GM19455 (cell line): Measurements from ENCODE around the gene HRH3.

ENCODE experiments used
- ATAC-seq: cut with Tn5 transposase; IDR thresholded peaks from one replicate; pipeline ENCODE4 v1.9.1; 2021; ENCODE audit not compliant: unreplicated experiment

HRH3 gene

DNA sequence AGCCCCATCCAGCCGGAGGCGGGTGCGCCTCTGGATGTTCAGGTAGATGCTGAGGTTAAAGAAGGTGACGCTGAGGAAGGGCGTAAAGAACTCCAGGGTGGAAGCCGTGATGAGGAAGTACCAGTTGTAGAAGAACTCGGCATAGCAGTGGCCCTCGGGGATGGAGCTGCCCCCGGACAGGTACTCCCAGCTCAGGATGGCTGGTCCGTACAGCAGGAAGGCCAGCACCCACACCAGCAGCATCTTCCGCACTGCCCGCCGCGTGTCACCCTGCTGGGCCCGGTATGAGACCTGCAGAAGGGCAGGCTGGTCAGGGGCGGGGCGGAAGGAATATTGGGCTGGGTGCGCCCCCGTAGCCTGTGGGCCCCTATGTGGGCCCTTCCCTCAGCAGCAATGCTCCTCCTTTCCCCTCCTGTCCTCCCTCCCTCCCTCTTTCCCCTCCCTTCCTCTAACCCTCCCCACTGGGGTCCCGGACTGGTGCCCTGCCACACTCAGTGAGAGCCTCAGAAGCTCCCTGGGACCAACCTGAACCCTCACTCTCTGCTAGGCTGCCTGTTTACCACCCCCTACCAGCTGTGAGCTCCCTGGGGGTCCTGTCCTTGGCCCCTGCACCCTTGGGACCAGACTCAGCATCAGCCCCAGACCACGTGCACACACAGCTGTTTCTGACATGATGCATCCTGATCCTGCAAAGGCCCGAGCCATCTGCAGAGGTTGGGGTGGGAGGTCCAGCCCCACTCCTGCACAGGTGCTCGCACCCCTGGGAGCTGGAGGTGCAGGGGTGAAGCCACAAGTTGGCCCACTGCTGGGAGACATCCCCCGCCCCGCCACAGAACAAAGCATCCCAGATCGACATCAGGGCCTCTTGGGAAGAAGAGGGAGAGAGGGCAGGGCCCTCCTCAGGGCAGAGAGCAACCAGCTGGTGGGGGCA is 3.2 kb downstream of the HRH3 start:
- ATAC-seq: no peak

DNA sequence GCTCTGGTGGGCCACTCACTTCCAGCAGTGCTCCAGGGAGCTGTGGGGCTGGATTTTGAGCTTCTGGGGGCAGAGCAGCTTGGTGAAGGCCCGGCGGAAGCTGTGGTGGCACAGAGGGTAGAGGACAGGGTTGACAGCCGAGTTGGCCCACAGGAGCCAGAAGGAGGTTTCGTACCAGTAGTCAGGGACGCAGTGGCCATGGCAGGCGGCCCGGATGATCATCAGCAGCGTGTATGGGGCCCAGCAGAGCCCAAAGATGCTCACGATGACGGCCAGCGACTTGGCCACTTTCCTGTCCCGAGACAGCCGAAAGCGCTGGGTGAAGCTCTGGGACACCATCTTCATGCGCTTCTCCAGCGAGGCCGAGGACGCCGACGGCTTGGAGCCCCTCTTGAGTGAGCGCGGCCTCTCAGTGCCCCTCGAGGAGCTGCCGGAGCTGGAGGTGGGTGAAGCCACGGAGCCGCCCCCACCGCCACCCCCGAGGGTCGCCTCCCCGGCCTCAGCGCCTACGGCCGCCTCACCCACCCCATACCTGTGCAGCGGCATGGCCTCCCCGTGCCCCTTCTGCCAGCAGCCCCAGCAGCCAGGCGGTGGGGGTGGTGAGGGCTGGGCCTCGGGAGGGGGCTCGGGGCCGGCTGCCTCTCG is 4.0 kb downstream of the HRH3 start:
- ATAC-seq: no peak

DNA sequence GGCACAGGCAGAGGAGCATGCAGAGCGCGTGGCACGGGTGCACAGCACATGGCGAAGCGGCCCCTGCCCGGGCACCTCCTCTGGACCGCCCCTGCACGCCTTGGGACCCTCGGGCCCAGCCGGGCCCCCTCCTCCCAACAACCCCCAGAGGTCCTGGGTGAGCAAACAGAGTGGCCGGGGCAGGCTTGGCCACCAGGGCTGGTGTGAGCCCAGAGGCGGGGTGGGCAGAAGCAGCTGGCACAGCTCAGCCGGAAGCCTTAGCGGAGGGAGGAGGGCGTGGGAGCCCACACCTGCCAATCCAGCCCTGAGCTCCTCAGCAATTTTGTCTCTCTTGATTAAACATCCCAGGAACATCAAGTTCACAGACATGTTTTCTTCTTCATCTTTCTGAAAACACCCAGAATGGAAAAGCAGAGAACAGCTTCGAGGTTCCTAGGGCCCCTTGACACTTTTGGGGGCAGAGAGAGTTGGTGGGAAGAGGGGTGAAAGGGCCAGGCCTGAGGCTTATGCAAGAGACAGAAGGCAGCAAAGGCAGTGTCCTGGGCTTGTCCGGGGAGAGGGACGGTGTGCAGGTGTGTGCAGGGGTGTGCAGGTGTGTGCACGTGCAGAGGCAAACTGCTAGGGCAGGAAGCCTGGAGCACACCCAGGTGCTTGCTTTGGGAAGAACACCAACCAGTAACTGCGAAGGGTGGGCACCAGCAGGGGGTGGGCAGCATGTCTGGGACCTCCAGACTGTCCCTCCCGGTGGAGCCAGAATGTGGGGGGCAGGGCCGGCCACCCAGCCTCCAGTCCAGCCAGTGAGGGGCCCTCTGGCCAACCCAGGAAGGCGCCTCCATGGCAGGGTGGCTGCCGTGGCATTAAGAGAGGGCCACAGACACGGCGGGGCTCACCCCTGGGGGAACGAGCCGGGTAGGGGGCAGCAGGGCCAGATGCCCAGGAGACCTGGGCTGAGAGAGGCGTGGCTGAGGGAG is 4.8 kb downstream of the HRH3 start:
- no peak for ATAC-seq

DNA sequence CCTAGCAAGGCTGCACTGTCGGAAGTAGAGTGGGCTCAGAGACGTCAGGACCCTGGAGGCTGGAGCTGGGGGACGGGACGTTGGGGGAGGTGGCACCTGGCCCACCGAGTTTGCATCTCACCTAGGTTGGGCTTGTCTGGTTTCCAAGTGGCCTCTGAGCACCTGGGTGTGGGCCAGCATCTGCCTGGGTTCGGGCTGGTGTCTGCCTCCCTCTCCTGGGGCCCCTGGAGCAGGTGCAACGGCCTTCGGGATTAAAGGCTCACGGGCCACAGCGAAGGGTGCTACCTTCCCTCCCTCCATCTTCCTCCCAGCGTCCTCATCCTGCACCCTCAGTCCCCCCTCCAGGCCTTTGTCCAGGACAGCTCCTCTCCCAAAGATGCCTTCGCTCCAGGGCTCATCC is 6.0 kb downstream of the HRH3 start:
- no peak for ATAC-seq

DNA sequence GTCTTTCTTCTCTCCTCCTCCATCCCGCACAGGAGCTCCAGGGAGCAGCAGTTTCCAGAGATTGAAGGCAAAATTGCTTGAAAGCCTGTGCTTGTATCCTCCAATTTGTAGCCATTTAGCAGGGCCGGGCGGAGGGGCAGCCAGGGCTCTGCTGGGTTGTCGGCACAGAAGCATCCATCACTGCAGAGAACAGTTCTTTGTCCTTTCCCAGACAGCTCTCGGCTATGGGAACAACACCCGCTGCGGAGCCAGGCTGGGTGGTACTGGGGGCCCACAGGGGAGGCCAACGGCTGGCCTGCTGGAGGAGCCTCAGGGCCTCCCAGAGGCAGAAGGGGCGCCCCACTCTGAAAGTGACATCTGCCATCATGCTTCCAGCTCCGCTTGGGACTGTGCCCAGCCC is 7.8 kb downstream of the HRH3 start:
- no peak for ATAC-seq

DNA sequence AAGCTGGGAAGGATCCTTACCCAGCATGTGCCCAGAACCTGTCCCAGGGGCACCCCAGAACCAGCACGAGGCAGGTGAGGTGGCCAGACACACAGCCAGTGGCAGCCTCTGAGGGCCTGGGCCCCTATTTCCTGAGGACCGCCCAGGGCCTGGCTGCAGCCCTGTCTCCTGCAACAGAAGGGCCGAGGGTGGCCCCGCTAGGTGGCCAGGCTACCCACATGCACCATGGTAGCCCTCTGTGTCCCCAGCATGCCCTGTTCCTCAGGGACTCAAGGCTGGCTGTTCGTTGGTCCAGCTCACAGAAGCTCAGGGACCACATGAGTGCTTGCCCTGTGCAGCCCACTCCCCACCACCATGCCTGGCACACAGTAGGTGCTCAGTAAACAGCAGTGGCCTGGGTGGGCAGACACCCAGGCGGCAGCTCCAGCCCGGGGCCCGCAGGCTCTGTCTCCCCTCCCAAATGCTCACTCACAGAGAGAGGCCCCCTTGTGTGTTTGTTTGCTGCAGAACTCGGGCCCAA is 8.2 kb downstream of the HRH3 start:
- ATAC-seq: no peak

DNA sequence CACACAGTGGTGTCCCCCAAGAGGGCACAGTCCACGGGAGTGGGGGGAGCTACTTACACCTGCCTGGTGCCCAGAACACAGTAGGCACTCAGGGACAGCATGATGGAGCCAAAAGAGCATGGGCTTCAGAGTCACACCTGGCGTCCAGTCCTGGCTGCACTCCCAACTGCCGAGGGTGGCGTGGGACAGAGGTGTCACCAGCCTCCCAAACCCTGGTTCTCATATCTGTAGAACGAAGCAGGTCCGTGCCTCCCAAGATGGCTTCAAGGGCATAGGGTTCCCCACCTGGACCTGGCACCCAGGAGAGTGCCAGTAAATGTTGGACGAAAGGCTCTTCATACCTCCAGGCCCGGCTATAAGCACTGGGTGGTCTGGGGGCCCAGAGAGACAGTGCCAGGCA is 8.9 kb downstream of the HRH3 start:
- ATAC-seq: no peak

DNA sequence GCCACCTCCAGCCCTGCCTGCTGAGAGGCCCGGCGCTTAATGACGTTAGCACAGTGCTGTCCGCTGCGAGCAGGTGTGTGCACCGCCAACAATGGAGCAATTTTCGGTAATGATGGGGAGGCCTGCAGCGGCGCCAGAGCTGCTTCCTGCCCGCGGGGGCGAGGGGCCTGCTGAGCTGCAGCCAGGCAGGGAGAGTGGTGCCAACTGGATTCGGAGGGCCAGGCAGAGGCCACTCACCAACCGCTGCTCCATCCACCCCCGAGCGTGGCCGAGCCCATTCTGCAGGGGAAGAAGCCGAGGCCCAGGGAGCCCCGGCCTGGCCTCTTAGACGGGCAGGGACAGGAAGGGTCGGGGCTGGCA is 9.6 kb downstream of the HRH3 start:
- ATAC-seq: no peak

DNA sequence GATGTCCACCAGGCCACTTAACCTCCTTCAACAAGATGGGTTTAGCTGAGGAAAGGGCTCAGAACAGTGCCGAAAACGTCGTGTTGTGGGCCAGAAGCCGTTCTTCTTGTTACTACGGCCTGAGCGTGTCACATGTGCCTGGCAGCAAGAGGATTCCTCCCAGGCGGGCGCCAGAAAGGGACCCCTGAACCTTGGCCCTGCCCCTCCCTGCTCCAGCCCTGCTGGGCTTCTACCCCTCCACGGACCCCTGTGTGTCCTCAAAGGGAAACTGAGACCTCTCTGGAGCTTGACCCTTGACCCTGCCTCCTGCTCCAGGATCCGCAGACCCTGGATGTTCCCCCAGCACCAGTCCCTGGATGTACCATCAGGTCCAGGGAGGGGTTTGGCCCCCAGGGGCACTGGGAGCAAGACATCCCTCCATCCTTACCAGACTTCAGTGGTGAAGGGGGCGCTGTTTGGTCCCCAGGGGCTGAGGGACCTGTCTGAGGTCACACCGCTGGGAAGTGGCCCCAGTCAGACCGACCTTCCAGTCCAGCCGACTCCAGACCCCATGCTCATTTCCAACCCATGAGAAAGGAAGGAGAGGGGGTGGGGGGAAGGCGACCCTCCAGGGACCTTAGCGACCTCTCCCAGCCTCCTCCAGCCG is 10.1 kb downstream of the HRH3 start:
- ATAC-seq: no peak

DNA sequence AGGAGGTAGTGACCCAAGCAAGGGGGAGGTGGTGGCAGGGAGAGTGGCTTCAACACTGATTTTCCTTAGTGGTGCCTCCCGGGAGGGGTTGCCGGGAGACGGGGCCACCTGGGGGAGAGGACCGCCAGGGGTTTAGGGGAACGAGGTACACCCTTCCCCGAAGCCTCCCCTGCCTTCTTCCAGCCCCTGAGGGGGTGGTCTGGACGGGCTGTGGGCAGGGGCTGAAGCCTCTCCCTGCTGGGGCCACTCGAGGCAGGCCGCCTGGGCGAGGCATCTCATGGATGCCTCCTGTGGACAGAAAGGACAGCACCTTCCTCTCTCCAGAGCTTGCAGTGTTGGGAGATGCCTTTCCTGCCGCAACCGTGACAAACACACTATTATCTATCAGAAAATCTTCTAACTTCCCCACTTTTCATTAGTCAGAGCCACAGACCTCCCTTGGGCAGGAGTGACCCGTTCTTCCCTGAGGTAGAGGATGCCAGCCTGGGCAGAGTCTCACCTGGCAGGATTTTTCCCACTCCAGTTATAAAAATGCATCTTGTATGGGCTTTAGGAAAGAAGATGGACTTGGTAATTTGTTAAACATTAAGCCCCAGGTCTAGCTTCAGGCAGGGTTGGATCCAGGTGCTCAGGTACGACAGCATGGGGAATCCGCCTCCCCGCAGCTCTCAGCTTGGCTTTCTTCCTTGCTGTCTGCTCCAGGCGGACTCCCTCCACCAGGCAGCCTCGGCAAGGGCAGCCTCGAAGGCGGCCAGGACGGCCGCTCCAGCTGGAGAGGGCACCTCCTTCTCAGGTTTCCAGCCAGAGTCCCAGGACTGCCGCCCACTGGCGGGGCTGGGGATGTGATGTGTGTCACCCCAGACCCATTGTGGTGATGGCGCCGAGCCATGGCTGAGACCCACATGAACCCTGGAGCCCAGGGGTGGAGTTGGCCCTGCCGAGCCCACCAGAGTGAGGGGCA is 11.0 kb downstream of the HRH3 start:
- no peak for ATAC-seq

DNA sequence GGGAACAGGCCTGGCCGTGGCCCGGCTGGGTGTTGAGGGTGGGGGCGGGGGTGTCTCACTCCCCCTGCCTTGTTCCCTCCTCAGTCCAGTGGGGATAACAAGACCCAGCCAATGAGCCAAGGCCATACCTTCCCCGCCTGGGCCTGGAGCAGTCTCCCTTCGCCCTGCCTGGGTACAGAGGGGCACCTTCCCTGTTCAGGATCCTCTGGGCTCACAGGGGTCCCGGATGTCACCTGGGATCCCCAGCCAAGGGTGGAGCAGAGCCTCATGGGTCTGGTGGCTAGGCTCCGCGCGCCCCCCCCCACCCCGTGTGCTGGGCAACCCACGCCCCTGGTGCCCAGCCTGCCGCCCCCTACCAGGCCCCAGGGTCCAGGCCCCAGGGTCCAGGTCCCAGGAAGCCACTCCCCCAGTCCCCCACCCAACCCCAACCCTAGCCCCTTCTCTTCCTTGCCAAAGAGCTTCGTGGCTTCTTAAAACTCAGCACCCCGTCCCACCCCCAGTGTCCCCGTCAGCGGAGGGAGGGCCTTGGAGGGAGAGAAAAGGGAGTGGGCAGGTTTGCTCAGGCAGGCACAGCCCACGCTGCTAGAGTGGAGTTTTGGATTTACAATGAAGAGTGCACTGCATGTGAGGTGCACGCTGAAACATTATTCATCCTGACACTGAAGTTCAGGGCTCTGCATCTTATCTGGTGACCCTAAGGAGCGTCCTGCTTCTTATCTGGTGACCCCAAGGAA is 11.8 kb downstream of the HRH3 start:
- no peak for ATAC-seq

DNA sequence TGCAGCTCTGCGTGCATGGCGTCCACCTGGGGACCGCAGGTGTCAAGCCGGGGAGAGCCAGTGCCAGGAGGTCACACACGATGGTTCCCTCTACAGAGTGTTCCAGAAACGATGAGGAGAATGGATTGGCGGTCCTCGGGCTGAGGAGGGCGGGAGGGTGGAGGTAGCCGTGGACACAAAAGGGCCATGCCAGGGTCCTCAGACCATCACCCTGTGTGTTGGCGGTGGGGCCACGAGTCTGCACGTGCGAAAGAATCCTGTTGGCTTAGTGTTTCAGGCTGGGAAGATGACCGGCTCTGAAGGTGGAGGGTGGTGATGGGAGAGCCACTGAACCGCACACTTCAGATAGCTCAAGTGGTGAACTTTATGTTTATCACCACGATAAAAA is 13.7 kb downstream of the HRH3 start:
- no peak for ATAC-seq

DNA sequence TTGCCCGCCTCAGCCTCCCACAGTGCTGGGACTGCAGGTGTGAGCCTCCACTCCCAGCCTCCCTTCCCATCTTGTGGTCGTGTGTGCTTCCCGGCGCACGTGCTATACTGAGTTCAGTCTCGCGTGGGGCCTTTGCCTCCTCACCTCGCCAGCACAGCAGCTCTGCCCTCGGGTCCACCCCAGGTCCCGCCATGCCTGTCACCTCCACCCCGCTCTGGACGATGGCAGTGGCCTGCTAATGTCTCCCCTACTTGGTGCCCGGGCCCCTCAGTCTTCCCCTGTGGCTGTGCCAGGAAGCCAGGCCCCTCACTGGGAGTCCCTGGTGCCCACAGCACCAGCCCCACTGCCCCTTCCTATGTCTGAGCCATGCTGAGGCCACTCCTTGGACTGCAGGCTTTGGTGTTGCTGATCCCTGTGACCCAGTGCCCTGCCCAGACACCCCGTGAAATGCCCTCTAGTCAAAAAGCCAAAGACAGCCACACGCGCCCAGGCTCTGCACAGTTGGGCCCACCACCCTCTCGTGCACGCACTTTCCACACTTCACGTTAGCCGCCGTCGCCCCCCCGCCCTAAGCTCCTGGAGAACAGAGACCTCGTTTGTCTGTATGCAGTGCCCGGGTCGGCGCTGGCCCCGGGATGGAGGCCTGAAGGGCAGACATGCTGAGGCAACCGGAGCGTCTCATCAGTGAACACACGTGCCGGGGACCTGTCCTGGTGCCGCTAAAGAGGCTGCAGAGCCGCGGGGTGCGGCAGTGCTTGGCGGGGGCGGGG is 14.3 kb downstream of the HRH3 start:
- ATAC-seq: no peak

DNA sequence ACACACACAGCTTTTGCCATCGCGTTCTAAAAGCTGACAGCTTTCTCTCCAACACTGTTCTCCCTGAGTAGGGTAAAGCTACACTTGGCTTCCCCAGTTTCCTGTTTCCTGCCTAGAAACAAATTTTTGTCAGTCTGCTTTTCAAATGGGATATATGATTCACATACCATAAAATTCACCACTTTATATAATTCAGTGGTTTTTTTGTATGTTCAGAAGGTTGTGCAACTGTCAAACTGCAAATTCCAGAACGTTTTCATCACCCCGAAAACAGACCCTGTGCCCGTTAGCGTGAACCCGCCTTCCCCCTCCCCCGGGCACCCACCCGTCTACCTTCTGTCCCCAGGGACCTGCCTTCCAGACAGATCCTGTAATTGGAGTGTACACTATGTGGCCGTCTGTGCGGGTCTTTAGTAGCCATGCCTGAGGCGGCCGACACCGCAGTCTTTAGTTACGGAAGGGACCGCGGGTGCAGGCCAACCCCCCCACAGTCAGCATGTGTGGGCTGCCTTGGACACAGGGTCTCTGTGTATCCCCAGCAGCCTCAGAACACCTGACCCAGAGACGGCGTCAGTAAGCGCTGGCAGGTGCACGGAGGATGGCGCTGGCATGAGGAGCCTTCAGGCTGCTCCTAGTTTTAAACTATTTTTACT is 16.6 kb downstream of the HRH3 start:
- no peak for ATAC-seq

DNA sequence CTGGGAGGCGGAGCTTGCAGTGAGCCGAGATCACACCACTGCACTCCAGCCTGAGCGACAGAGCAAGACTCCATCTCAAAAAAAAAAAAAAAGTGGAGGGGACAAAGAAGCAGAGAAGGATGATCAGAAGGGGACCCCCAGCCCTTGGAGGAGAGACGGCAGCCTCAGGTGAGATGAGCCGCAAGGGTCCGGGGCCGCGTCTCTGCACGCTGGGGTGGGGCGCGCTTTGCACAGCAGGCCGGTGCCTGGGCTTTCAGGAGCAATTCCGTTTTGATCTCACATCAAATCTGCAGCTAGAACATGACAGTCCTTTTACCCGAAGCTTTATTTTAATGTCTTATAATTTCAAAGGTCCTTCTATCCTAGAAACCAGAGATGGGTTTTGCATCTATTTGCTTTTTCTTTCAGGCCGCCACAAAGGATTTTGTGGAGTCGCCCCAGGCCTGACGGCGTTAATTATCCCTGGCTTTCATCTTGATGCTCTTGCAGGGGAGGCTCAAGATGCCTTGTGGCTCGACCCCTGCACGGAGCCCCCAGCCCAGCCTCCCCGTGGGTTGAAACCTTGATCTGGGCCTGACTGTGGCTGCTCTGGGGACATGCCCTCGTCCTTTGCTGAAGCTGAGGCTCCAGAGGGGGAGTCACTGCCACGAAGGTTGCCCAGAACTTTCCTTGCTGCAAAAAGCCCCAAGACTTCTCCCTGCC is 17.3 kb downstream of the HRH3 start:
- no peak for ATAC-seq

DNA sequence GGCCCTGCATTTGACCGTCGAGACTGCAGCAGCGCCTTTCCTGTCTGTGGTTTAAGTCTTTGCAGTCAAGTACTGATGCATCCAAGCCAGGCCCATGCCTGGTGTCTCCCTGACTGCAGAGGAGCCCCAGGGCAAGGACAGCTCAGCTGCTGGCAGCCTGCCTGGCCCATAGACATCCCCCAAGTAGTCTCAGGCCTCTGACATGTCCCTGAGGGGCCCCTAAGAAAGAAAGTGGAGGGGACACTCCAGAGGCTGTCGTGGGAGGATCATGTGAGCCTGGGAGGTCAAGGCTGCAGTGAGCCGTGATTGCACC is 18.0 kb downstream of the HRH3 start:
- no peak for ATAC-seq
